Ecto neural progenitor cell (in vitro differentiated cells): ENCODE measurements around the gene C1orf94.

Source experiments
- DNase-seq: peaks from one replicate; pipeline ENCODE4 v3.0.0-alpha.2; 2018; ENCODE audit warnings: low spot score

The C1orf94 gene, protein sequence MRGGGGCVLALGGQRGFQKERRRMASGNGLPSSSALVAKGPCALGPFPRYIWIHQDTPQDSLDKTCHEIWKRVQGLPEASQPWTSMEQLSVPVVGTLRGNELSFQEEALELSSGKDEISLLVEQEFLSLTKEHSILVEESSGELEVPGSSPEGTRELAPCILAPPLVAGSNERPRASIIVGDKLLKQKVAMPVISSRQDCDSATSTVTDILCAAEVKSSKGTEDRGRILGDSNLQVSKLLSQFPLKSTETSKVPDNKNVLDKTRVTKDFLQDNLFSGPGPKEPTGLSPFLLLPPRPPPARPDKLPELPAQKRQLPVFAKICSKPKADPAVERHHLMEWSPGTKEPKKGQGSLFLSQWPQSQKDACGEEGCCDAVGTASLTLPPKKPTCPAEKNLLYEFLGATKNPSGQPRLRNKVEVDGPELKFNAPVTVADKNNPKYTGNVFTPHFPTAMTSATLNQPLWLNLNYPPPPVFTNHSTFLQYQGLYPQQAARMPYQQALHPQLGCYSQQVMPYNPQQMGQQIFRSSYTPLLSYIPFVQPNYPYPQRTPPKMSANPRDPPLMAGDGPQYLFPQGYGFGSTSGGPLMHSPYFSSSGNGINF

GRCh38 chr1:34176830-34177603 lies at the start of gene C1orf94:
Gene C1orf94 (plus strand): TSS chr1:34176907. CDS start chr1:34177790, 883 bp downstream.
- peak; percentile 58 for DNase-seq

DNA sequence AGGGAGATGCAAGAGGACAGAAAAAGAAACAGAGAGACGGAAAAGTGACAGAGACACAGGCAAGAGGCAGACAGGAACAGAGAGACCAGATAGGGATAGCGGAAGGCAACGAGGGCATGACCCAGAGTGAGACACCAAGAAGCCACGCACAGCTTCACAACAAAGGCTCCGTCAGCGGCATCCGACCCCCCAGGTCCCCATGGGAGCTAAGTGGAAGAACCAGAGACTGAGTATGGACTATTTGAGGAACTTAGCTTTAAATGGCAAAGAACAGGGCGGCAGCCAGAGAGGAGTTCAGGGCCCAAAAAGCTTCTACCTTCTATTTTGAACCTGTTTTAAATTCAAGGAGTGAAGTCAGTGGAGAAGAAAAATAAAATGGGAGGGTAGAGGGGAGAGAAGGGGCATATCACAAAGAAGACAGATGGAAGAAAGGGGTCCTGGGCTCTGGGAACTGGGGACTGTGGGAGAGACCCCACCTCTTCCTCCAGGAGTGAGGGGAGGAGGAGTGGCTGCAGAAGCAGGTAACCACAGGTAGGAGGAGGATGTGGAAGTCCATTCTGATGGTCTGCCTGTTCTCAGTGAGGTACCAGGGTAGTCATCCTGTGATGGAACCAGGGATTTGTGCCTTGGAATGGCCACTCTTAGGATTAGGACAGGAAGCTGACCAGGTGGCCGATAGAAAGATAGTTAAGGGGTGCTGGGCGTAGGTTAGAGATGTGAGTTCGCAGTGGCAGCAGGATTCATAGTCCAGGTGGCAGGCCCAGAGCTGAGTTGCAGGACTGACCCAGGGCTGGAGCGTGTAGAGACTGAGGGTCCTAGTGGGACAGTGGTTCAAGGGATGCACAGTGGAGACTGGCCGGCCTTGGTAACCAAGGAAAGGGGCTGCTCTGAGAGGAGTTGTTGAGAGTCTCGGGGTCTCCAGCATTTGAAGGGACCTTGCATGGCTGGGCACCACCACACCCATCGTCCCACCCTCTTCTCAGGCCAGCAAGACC lies 49.4 kb upstream of the C1orf94 start:
- peak; percentile 29 for DNase-seq

DNA sequence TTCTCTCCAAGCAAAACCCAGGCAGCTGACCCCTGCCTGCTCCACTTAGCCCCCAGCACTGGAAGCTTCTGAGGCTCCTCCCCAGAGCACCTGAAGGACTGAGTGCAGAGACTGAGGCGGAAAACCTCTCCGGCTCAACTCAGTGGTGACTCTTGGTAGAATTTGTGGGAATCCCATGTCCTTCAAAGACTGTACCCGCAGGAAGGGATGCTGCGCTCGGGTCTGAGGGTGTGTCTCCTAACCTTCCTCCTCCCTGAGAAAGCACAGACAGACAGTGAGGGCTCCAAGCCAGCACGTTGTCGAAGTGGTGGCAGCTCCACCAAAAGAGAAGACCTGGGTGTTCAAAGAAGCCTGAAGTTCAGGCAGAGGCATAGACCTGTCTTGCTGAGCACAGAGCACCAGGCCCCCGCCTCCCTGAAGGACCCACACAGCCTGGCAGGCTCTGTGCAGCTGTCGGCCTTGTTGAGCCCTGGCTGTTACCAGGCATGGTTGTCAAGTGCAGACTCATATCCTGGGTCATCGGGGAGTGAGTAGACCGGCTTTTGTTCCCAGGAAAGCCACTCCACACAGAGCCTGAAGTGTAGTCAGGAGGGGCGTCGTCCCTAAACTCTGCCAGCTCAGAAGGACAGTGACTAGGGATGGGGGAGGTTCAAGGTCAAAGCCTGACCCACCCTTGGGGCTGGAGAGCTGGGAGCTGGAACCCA lies 48.4 kb upstream of the C1orf94 start:
- DNase-seq, result peak; percentile 23

DNA sequence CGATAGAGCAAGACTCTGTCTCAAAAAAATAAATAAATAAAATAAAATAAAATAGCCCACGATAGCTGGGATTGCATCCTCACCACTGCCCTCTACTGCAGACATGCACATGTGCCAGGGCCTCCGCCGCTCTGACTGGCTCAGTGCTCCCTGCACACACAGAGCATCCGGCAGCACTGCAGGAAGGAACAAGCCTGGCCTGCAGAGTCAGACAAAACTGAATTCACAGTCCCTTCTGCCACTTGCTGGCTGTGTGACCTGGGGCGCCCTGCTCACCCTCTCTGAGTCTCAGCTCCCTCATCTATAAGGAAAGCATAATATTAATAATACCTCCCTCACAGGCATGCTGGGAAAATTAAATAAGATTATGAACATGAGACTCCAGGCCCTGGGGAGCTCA lies 47.1 kb upstream of the C1orf94 start:
- DNase-seq, result peak; percentile 26

DNA sequence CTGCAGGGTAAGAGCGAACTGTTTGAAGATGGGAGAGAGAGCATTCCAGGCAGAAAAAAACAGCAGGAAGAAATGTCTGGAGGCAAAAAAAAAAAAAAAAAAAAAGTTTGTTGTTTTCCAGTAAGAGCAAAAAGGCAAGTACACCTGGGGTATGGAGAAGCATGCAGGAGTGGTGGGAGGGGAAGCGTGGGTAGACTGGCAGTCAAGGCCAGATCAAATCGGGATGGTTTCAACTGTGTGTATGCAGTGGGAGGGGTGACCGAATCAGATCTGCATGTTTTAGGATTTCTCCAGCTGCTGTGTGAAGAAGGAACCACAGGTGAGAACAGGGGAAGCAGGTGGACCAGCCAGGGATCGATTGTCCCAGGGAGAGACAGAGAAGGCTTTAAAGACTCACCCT lies 46.4 kb upstream of the C1orf94 start:
- DNase-seq, result no peak

- peak; percentile 23 for DNase-seq
Measured at GRCh38 chr1:34131396-34132160, 45.1 kb upstream of the C1orf94 start.

DNA sequence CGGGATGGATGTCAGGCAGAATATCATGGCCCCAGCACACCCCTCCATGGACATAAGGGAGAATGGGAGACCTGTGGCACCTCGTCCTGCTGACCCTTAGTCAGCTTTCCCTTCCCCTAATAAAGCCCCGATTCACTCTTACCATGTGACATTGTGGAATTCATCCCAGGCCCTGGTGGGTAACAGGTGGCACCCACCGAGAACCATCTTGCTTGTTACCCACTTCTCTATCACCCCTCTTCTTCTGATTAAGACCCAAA lies 44.6 kb upstream of the C1orf94 start:
- DNase-seq, result no peak

GRCh38 chr1:34137411-34137810 lies 39.3 kb upstream of the C1orf94 start:
- DNase-seq, result no peak

DNA sequence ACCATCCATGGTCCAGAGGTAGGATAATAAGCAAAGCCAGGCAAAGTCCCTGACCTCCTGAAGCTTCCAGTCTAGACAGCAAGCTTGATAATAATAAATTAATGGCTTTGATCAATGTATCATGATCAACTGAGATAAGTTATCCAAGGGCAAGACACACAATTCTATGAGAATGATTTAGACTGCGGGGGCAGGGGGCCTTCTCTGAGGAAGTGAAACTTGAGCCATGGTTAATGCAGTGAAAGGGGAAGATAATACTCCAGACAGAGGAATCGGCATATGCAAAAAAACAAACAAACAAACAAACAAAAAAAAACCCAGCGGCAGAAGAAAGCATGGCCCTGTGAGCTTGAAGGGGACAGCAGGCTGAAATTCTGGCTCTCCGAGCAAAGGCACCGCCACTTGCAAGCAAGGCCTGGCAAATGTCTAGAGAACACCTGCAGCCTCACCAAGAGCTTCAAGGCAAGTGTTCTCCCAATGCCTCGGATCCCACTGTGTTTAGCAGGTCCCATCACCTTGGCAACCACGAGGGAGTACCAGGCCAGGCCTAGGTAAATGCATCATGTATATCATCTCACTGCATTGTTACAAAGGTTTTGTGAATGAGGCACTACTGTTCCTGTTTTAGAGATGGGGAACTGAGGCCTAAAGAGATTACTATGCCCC lies 36.6 kb upstream of the C1orf94 start:
- no peak for DNase-seq

DNA sequence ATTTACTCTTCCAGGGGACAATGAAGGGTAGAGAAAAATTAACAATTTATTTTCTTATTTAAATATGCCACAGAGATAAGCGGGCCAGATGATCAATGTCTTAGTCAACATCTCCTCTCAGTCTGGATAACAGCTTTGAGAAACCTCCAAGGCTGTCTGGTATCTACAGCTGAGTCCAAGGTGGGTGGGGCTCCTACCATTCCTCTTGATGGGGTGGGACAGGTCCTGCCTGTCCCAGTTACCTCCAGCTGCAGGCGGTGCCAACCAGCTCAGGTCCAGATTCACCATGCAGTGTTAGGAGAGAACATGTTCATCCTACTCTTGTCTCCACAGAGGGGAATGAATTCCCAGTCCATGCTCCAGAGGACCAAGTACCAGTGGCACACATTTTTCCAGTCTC lies 32.7 kb upstream of the C1orf94 start:
- DNase-seq, result no peak

GRCh38 chr1:34144766-34145165 lies 31.9 kb upstream of the C1orf94 start:
- DNase-seq, result no peak

DNA sequence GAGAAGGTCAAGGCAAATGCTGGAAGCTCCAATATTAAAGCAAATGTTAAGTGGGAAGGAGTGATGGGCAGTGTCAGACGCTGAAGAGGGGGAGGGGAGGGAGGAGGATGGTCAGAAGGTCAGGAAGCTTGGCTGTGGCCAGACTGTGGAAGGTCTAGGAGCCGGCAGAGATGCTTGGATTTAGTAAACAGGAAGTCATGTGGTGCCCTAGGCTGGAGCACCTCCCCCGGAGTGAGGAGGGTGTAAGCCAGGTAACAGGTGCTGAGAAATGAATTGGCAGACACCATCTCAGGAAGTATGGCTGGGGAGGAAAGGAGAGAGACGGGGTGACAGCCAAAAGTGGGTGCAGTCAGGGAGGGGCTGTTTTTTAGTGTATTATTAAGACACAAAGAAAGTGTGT lies 29.4 kb upstream of the C1orf94 start:
- DNase-seq, result no peak

DNA sequence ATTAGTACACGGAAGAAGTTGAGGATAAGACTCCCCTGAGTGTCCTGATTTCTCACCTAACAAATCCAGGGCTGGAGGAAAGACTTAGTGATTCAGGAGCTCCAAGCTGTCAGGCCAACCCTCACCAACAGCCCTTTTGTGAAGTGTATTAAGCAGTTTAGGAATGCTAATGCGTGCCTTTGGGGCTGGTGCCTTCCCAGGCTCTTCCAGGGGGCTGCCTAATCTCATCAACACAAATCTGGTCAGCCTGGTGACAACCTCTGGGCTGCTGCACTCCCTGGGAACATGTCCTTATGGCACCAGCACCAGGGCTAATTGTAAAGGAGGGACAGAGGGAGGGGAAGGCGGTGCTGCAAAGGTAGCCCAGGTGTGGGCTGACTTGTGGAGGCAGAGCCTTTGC lies 27.2 kb upstream of the C1orf94 start:
- peak; percentile 68 for DNase-seq

- DNase-seq, result no peak
Measured at GRCh38 chr1:34153246-34153645, 23.5 kb upstream of the C1orf94 start.

- no peak for DNase-seq
Measured at GRCh38 chr1:34155860-34156259, 20.8 kb upstream of the C1orf94 start.

- DNase-seq, result no peak
Measured at GRCh38 chr1:34156739-34157138, 20.0 kb upstream of the C1orf94 start.

GRCh38 chr1:34162852-34163766 lies 13.6 kb upstream of the C1orf94 start:
- peak; percentile 90 for DNase-seq

GRCh38 chr1:34163792-34164731 lies 12.6 kb upstream of the C1orf94 start:
- DNase-seq, result peak; percentile 68
